ENCODE measurements around the gene MRPL24. TPM values are rescaled to one million over a fixed set of nuclear protein-coding genes. Genes with fewer than 3 reads are reported as not detected.

The MRPL24 gene
- total and polyA plus RNA-seq, 2 of the 8 experiments (the other 6 are each of a cell fraction or from before 2014, with no cell fraction given): 29.7 to 35.2 TPM

DNA sequence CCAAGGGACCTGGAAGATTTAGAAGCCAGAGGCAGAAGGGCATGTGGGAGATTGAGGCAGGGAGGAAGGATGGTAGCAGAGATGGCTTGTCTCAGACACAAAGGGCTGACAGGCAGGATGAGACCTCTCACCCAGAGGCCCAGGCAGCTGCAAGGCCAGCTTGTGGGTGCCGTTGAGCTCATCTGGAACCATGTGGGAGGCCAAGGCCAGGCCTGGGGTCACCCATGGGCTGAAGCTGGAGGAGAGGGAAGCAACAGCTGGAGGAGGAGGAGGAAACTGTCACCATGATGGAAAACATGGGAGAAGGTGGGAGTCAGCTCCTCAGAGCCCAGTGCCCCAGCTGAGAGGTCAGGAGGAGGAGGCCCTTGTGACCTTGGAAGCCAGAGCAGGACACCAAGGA lies 41.9 kb downstream of the MRPL24 start (continued):
- no peak for TF ChIP-seq EZH2 (IDR thresholded peaks at IDR 0.05; ENCODE audit: low read depth, low read length, severe bottlenecking)

Data from H1 (cell line).